Skeletal muscle cell (primary cell): ENCODE results near the gene NAMPT.
A peak's percentile ranks its signal among the peaks of the same experiment; 100 is the strongest.
"Not testable (repeated sequence)": the region's sequence is repeated elsewhere in the genome, so short reads cannot be mapped to it uniquely, and the experiment has no call there.

Source experiments
- DNase-seq: peaks from one replicate; pipeline ENCODE4 v3.0.0-alpha.2; 2010; ENCODE audit warnings: low read depth
- H3K4me3 ChIP-seq: 2 replicates; pipeline ENCODE4 v1.5.1; 2011; ENCODE audit warnings: low read depth, mild to moderate bottlenecking, control low read depth, low read length, moderate library complexity

The NAMPT gene

DNA sequence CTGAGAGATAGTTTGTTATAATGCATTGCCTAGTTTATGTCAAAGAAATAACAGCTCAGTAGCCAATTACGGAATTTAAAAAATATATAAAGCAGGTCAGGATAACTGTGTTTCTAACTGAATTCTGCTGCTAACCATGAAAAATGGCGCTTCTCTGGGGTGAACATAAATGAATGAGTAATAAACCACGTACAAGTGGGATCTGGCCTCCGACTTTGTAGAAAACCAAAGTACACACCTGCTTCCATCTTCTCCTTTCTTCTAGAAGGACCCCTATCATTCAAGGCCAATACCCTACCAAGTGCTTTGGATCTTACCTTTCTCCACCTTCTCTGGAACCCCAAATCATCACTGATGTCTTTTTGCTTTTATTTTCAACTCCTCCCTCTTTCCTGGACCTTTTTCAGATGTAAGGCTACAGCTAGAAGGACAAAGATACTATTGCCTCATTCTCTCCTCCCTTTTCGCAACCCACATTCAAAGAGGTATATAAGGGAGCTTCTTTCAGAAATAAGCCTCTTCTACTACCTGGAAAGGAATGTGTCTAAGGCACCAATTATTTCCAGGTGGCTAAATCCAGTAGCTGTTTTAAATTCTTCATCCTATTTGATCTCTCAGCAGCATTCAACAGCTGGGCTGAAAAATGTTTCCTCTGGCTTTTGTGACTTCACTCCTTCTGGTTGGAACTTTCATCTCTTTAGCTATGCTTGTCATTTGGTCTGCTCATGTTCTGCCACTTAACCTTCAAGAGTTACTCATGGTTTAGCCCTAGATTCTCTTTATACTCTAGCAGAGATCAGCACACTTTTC is 37.7 kb downstream of the NAMPT start:
- no peak for DNase-seq
- H3K4me3 ChIP-seq = no peak overlapping the region

DNA sequence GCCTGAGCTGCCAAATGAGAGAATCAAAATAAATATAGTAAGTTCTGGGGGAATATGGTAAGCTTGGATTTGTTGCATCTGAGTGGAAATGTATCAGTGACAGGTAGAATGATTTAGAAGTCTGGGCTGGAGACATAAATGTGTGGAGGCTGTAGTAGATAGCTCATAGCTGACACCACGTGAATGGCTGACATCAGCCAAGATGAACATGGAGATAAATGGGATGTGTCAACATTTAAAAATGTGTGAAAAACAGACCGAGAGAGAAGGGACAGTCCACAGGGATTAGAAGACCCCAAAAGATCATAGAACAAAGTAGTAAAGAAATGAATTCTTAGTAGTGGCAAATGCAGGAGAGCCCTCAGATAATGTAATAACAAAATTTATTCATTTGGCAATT is 40.9 kb downstream of the NAMPT start:
- H3K4me3 ChIP-seq = no peak overlapping the region
- DNase-seq = no peak

DNA sequence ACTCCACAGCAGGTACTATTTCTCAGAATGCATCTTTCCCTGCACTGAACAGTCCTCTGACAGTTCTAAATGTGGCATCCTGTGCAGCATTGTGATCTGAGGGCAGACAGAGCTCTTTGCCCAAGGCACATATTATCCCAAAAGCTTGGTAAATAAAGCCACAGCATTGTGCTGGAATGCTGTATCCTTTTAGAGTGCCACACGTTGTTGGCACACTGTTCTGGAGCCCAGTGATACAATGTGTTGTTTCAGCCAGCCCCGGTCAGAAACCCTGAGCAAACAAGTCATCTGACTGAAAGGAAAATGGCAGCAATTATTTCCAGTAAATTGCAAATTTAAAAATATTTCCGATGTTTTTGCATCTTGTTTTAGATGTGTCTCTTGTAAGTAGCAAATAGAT is 45.4 kb downstream of the NAMPT start:
- H3K4me3 ChIP-seq = no peak overlapping the region
- DNase-seq = no peak

DNA sequence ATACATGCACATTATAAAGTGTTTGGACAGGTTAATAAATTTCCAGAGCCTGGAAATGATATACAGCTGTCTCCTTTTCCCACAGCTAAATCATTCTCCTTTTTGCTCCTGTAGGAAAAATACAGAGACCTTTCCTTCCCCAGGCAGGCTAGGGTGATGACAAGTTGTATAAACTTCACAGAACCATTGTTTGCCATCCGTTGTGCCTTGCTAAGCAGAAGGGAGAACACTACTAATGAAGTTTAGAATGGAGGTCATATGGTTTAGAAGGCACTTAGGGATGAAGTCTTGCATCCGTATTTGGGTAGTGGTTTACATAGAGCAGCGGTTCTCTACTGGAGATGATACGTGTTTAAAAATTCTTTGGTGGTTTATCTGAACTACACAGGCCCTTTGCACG is 46.0 kb downstream of the NAMPT start:
- no peak for DNase-seq
- no peak overlapping the region for H3K4me3 ChIP-seq

DNA sequence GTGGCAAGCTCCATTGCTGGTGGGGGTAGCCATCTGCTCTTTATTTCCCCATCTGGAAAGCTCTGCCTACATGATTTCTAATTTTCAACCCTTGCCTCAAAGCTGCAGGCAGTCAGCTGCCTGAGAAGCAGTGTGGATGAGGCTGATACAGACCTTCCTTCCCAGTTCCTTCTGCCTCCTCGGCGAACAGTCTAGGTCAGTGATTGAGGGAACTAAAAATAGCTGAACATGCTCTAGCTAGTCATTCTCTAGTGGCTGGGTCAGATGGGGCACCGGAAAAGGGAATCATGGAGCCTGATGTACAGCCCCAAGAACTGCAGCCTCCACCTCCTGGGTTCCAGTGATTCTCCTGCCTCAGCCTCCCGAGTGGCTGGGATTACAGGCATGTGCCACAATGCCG is 48.7 kb downstream of the NAMPT start:
- no peak overlapping the region for H3K4me3 ChIP-seq
- DNase-seq = no peak

DNA sequence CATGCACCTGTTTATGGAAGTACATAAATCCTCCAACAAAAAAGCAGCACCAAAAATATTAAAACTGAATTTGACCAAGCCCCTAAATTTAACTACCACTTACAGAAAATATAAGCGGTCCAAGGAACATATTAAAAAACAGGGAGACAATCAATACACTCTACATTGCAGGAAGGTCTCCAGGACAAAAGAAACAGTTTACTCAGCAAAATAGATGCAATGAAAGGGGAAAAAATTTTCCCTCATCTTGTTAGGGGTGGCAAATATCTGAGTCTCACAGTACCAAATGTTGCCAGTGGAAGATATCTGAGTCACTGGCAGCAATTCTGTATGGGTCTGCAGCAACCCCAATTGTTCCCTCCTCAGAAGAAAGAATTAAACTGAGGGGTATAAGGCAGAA is 50.4 kb downstream of the NAMPT start:
- H3K4me3 ChIP-seq = no peak overlapping the region
- DNase-seq = no peak

DNA sequence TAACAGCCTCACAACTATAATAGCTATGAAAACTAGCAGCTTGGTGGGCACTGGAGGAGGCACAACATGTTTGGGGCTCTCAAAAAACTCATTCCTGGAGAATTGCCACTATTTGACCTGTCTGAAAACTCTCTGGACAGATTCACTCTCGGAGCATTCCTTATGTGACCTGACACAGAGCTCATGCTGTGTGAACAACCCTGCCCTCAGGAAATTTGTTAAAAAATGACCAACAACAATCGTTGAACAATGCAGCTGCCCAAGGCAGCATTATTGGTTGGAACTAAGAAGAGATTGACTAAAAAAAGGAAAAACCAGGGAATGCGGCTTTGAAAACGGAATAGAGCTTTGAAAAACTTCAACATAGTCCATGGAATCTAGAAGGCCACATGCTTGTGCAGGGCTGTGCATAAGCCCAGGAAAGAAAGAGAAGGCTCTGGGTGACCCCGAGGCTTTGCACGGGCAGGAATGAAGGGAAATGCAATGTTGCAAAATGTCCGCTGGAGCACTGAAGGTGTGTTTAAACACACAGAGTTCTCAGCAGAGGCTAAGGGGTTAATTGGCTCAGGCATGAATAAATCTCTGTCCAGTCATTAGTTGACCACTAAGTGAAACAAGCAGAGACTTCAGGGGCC is 52.8 kb downstream of the NAMPT start:
- DNase-seq = no peak

DNA sequence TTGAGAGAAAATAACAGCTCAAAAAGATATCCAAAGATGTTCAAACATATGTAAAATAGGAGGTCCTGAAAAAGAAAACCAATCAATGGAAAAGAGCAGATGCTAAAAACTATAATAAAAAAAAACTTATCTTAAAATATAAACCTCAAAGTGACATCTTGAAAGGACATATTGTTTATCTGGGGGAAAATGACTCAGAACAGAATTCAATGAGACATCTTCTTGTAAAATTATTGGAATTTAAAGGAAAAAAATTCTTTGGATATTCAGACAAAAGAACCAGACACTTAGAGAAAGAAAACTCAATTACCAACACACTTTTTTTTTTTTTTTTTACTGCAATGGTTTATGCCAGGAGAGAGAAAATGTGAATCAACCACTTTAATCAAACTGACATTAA is 58.9 kb downstream of the NAMPT start:
- H3K4me3 ChIP-seq = no peak overlapping the region
- no peak for DNase-seq

More for the DNA sequence above, 52.8 kb downstream of the NAMPT start:
- no peak overlapping the region for H3K4me3 ChIP-seq

DNA sequence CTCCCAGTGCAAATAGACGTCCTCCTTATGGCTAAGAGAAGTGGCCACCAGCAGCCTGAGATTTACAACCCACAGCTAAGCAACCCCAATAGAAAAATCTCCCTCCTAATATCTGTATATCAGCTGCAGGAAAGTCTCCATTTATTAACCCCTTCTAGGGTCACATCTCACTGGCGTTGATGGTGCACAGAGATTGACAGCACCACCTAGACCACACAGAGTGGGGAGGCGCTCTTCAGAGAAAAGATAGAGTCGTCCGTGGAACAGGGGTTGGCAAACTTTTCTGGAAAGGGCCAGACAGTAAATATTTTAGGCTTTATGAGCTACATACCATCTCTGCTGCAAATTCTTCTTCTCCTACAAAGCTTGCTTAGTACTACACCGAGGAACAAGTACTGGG is 60.0 kb downstream of the NAMPT start:
- H3K4me3 ChIP-seq = no peak overlapping the region
- DNase-seq = no peak

DNA sequence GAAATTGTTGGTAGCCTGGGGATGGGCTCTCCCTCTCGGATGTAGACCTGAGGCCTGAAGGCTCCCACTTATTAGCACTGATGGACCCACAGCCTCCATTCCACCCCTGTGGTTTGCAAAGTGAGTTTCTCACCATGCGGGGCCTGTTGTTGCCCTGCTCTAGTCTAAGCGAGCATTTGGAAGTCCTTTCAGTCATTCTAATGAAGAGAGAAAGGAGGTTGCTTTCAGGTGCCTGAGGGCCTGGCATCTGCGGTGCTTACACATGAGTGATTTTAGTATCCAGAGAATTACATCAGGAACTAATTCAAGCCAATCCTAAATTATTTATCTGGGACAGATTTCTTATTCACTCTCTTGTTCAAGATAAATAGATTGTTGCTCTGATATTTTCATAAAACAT is 61.6 kb downstream of the NAMPT start:
- no peak for DNase-seq
- no peak overlapping the region for H3K4me3 ChIP-seq

DNA sequence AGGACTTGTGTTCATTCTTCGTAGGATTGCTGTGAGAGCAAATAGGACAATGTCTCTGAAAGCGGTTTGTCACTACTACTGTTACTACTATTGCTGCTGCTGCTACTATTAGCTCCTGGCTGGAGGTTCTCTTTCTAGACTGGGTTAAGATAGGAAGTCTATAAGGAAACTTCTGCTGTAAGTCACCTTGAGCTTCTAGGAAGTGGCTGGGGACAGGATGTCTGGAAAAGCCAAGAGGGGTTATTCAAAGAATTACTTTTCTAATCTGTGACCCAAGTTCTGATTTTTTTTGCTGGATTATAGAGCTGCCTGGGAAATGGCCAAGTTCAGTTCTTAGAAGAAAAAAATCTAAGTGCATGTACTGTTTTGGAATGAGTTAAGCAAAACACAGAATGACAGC is 62.2 kb downstream of the NAMPT start:
- no peak for DNase-seq
- no peak overlapping the region for H3K4me3 ChIP-seq

DNA sequence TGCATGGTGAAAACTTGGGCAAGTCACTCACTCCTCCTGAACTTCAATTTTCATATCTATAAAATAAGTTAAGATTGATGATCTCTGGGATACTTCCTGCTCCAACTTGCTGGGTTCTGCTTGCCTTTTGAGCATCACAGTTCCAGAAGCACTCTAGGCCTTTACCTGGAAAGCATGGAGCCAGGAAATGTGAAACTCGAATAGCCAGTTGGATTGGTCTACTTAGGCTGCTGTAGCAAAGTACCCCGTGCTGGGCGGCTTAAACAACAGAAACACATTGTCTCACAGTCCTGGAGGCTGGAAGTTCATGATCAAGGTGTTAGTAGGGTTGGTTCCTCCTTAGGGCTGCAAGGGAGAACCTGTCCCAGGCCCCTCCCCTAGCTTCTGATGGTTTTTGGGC is 64.5 kb downstream of the NAMPT start:
- no peak overlapping the region for H3K4me3 ChIP-seq
- no peak for DNase-seq

DNA sequence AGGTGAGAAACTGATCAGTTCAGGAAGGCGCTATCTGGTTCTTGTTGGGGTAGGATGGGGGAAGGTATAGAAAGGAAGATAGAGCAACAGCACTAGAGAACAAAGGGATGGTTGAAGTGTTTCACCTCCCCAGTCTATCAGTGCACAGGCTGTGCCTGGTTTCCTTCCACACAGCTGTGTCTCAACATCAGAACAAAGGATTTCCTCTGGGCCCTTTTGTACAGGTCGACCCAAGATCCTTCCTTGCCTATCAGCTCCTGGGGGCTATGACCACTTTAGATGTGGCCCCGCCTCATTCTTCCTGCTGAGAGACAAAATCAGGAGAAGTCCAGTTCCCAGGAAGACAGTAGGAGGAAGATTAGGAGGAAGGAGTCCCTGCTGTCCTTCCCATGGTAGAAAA is 65.6 kb downstream of the NAMPT start:
- DNase-seq = no peak
- H3K4me3 ChIP-seq = no peak overlapping the region

DNA sequence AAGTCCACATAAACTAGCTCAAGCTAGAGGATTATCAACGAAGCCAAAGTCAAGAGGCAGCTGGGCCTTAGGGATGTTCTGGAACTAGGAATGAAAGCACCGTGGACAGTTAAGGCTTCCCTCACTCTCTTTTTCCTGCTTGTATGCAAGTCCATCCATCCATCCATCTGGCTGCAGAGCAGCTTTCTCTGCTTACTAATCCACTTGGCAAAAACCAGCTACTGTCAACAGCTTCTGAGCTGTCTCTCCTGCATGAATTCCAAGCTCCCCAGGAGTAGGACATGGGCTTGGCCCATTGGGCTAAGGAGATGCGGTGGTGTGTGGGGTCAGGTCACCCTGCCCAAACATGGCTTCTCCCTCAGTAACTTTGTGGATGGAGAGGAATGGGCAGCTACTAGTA is 66.2 kb downstream of the NAMPT start:
- no peak for DNase-seq
- no peak overlapping the region for H3K4me3 ChIP-seq

DNA sequence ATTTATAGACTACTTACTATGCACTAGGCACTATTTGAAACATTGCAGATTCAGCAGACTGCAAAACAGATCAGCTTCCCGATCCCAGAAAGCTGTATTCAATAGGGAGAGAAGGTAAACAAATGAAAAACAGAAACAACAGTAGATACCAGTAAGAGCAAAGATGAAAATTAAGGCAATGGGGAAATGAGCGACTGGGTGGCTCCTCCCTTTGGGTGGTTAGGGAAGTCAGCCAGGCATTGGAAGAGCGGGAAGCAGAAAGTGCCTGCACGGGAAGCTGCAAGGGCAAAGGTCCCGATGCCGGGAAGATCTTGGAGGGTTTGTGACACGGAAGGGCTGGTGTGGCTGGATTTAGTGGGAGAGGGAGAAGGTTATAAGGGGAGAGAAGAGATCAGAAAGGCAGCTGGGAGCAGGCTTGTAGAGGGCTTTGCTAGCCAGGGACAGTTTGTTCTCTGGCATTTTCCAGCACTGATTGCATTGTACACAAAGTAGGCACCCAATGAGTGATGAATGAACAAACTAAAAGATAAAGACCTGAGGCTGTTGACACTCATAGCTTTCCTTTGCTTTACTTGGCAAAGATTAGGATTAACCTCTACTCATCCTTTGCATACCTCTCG is 67.8 kb downstream of the NAMPT start:
- no peak overlapping the region for H3K4me3 ChIP-seq
- DNase-seq = peak; percentile 80

DNA sequence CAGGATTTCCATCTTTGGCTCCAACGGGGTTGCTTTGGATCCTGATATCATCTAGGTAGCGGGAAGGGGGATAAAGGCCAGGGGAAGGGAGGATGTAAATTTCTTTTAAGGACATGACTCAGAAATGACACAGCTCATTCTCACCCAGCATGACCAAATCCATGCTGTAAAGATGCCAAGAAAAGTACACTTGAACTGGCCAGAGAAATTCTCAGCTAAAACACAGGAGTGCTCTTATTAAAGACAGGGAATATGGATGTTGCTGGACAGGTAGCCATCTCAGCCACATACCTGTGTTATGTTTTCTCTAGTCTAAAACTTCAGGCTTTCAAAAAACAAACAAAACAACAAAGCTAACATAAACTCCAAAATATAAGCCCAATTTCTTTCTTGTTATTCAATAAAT is 68.3 kb downstream of the NAMPT start:
- DNase-seq = peak; percentile 95
- H3K4me3 ChIP-seq = no peak overlapping the region

DNA sequence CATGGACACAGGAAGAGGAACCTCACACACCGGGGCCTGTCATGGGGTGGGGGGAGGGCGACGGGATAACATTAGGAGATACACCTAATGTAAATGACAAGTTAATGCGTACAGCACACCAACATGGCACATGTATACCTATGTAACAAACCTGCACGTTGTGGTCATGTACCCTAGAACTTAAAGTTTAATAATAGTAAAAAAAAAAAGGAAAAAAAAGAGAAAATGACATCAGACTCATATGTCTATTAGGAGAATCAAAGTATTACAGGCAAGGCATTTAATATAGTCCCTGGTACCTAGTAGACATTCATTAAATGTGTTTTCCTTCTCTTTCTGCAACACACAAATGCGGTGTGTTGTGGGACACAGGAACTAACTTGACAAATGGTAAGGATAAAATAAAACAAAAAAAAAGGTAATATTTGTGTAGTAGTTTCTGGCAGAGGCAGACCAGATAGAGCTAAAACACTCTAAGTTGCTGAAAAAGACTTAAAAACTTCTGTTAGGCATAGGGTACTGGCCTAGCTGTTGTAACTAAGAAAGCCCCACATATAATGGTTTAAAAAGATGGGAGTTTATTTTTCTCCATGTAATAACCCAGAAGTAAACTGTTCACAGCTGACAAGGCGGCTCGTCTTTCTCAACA is 68.8 kb downstream of the NAMPT start:
- H3K4me3 ChIP-seq = no peak overlapping the region
- DNase-seq = no peak

DNA sequence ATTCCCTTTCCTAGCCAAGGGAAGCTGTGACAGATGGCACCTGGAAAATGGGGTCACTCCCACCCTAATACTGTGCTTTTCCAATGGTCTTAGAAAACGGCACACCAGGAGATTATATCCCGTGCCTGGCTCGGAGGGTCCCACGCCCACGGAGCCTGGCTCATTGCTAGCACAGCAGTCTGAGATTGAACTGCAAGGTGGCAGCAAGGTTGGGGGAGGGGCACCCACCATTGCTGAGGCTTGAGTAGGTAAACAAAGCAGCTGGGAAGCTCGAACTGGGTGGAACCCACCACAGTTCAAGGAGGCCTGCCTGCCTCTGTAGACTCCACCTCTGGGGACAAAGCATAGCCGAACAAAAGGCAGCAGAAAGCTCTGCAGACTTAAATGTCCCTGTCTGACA is 75.8 kb downstream of the NAMPT start:
- not testable (repeated sequence) for DNase-seq

DNA sequence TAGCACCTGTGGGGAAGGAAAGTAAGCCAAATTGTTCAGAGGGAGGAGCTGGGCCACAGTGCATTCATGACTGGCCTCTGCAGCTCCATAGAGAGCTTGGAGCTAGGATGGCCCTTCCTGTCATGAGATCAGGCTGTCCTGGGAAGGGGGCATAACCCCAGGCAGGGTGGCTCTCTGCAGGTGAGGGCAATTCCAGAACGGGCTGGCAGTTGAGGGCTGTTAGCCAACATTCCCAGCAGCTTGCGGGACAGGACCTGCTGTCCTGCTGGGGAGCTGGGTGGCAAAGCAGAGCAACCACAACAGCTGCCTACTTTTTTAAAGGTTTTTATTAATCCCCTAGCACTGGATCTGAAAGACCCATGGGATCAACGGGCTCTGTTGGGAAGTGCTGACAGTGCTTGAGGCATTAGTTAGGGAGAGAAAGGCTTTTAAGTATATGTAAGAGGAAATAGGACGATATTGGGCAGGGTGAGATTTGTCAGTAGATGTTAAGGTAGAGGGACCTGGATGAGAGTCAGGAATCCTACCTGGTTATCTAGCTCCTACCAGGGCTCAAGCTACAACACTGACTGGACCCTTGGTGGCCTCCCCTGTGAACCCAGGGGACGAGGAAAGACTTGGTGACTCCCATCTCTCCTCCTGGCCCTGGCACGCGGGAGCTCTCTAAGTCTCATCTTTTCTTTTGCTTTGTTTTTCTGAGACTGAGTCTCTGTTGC is 77.8 kb downstream of the NAMPT start:
- no peak overlapping the region for H3K4me3 ChIP-seq
- no peak for DNase-seq

More for the DNA sequence above, 75.8 kb downstream of the NAMPT start:
- not testable (repeated sequence) for H3K4me3 ChIP-seq
